H1 (cell line): ENCODE measurements around the gene TAAR9. TPM values are rescaled to one million over a fixed set of nuclear protein-coding genes. Genes with fewer than 3 reads are reported as not detected.

Experiments
- CTCF ChIA-PET: fragments of 300-600 bp; sonication (Branson Sonifier 250); formaldehyde crosslinking; loops from one replicate; lab custom pipeline; 2021; ENCODE audit not compliant: partially characterized antibody; lab: Charles Lee
- POLR2A ChIA-PET: fragments of 300-600 bp; sonication (Branson Sonifier 250); formaldehyde crosslinking; loops from one replicate; lab custom pipeline; 2021; ENCODE audit warnings: inconsistent platforms; ENCODE audit not compliant: partially characterized antibody; lab: Charles Lee
- DNase-seq, 2 experiments: peaks; one replicate each; pipeline versions ENCODE4 v3.0.0 to v3.0.0-alpha.2; 2010 to 2022; ENCODE audit warnings: low spot score in 2 of 2, low read depth in 1 of 2, mixed read lengths in 1 of 2
- FAIRE-seq: peaks from 2 replicates; lab custom pipeline; 2011; peaks lifted over from hg19 to GRCh38; lab: Jason Lieb, UNC
- H2AFZ ChIP-seq: 2 replicates; pipeline ENCODE4 v1.8.1; 2012; ENCODE audit warnings: low read length, inconsistent platforms
- H2AK5ac ChIP-seq: 2 replicates; pipeline ENCODE4 v1.6.1; 2013; ENCODE audit warnings: low read depth, low read length
- H2BK120ac ChIP-seq: replicated peaks from 2 replicates; pipeline ENCODE3; 2013; ENCODE audit warnings: low read depth, low read length, inconsistent platforms
- H2BK12ac ChIP-seq: 2 replicates; pipeline ENCODE4 v1.6.1; 2013; ENCODE audit warnings: low read depth, low read length
- H2BK15ac ChIP-seq: 2 replicates; pipeline ENCODE4 v1.6.1; 2013; ENCODE audit warnings: low read length
- H2BK20ac ChIP-seq: 2 replicates; pipeline ENCODE4 v1.6.1; 2013; ENCODE audit warnings: low read length
- H2BK5ac ChIP-seq: 2 replicates; pipeline ENCODE4 v1.6.1; 2013; ENCODE audit warnings: low read depth, low read length
- H3K14ac ChIP-seq: 2 replicates; pipeline ENCODE4 v1.6.1; 2013; ENCODE audit warnings: inconsistent platforms; ENCODE audit not compliant: insufficient read length
- H3K18ac ChIP-seq: 2 replicates; pipeline ENCODE4 v1.6.1; 2013; ENCODE audit warnings: low read length; ENCODE audit errors: extremely low read depth
- H3K23ac ChIP-seq: 2 replicates; pipeline ENCODE4 v1.6.1; 2013; ENCODE audit warnings: inconsistent platforms; ENCODE audit not compliant: insufficient read length
- H3K23me2 ChIP-seq: 2 replicates; pipeline ENCODE4 v1.6.1; 2013; ENCODE audit warnings: low read depth, low read length
- H3K27ac ChIP-seq: 2 replicates; pipeline ENCODE4 v1.6.1; 2011; ENCODE audit warnings: low read depth, low read length, inconsistent platforms
- H3K27me3 ChIP-seq, 4 experiments: replicated peaks in 1 of 4; 1 replicate in 1 of 4; 2 replicates in 3 of 4; pipeline versions ENCODE4 v1.6.1 to v1.8.1; 2011 to 2013; ENCODE audit warnings: low read length in 3 of 4, mild to moderate bottlenecking in 3 of 4, inconsistent platforms in 2 of 4, mixed read lengths in 2 of 4, moderate library complexity in 1 of 4; ENCODE audit not compliant: control insufficient read depth in 3 of 4, insufficient read depth in 3 of 4; ENCODE audit errors: extremely low read depth in 1 of 4
- H3K36me3 ChIP-seq, 4 experiments: 2 replicates each; pipeline versions ENCODE4 v1.6.1 to v1.8.1; 2011 to 2013; ENCODE audit warnings: mild to moderate bottlenecking in 4 of 4, low read length in 3 of 4, moderate library complexity in 2 of 4, control low read depth in 1 of 4, inconsistent platforms in 1 of 4; ENCODE audit not compliant: insufficient read depth in 4 of 4, control insufficient read depth in 2 of 4
- H3K4ac ChIP-seq: replicated peaks from 2 replicates; pipeline ENCODE3; 2013; ENCODE audit warnings: low read length, low read depth, mixed read lengths, inconsistent platforms; ENCODE audit not compliant: insufficient read length
- H3K4me1 ChIP-seq, 4 experiments: replicated peaks in 1 of 4; 1 replicate in 1 of 4; 2 replicates in 3 of 4; pipeline versions ENCODE4 v1.6.1 to v1.8.1; 2011 to 2013; ENCODE audit warnings: low read length in 3 of 4, inconsistent platforms in 2 of 4, mixed read lengths in 1 of 4; ENCODE audit not compliant: insufficient read depth in 4 of 4, control insufficient read depth in 3 of 4
- H3K4me2 ChIP-seq, 2 experiments: 2 replicates each; pipeline versions ENCODE4 v1.6.1 to v1.8.1; 2011 to 2013; ENCODE audit warnings: low read depth in 2 of 2, low read length in 2 of 2, control low read depth in 1 of 2, inconsistent platforms in 1 of 2, mild to moderate bottlenecking in 1 of 2; ENCODE audit not compliant: insufficient read depth in 1 of 2
- H3K4me3 ChIP-seq, 4 experiments: fragments of 200-600, 300-600 bp in 1 of 4; sonication (generic), shearing (Covaris generic), sonication (Bioruptor Twin) in 1 of 4; 2 replicates each; pipeline versions ENCODE4 v1.5.1 to v1.8.1; 2011 to 2016; ENCODE audit warnings: low read length in 4 of 4, low read depth in 3 of 4, control low read depth in 2 of 4, inconsistent platforms in 2 of 4, mild to moderate bottlenecking in 2 of 4, mixed read lengths in 1 of 4, moderate library complexity in 1 of 4; ENCODE audit not compliant: insufficient read depth in 2 of 4; ENCODE audit errors: extremely low read depth in 1 of 4
- H3K56ac ChIP-seq: replicated peaks from 2 replicates; pipeline ENCODE3; 2013; ENCODE audit warnings: low read depth, mild to moderate bottlenecking, mixed read lengths, low read length, inconsistent platforms; ENCODE audit not compliant: insufficient read length
- H3K79me1 ChIP-seq: 2 replicates; pipeline ENCODE4 v1.6.1; 2013; ENCODE audit warnings: low read depth, low read length, control low read depth
- H3K79me2 ChIP-seq, 2 experiments: 2 replicates each; pipeline versions ENCODE4 v1.6.1 to v1.8.1; 2012 to 2013; ENCODE audit warnings: low read length in 2 of 2, mild to moderate bottlenecking in 2 of 2, inconsistent platforms in 1 of 2; ENCODE audit not compliant: insufficient read depth in 2 of 2, control insufficient read depth in 1 of 2
- H3K9ac ChIP-seq, 4 experiments: replicated peaks in 1 of 4; 1 replicate in 1 of 4; 2 replicates in 3 of 4; pipeline versions ENCODE4 v1.6.1 to v1.8.1; 2011 to 2013; ENCODE audit warnings: low read depth in 3 of 4, low read length in 3 of 4, control low read depth in 2 of 4, mild to moderate bottlenecking in 2 of 4, moderate library complexity in 2 of 4, inconsistent platforms in 1 of 4; ENCODE audit errors: extremely low read depth in 1 of 4
- H3K9me3 ChIP-seq, 2 experiments: 2 replicates each; pipeline versions ENCODE4 v1.6.1 to v1.8.1; 2012 to 2013; ENCODE audit warnings: mild to moderate bottlenecking in 2 of 2, moderate library complexity in 2 of 2, control low read depth in 1 of 2, inconsistent platforms in 1 of 2, low read depth in 1 of 2, low read length in 1 of 2, mixed read lengths in 1 of 2; ENCODE audit not compliant: insufficient read depth in 2 of 2
- H4K20me1 ChIP-seq, 2 experiments: replicated peaks in 1 of 2; 2 replicates each; pipeline versions ENCODE3 to v1.8.1; 2011 to 2013; ENCODE audit warnings: inconsistent platforms in 2 of 2, low read length in 2 of 2, mild to moderate bottlenecking in 1 of 2; ENCODE audit not compliant: insufficient read depth in 2 of 2, control insufficient read depth in 1 of 2
- H4K5ac ChIP-seq: 2 replicates; pipeline ENCODE4 v1.6.1; 2013; ENCODE audit warnings: low read length, low read depth, mixed read lengths, inconsistent platforms; ENCODE audit not compliant: insufficient read length
- H4K8ac ChIP-seq: 2 replicates; pipeline ENCODE4 v1.8.0; 2013; ENCODE audit warnings: mild to moderate bottlenecking, moderate library complexity, low read length, inconsistent platforms; ENCODE audit not compliant: insufficient read depth; ENCODE audit errors: extremely low read depth
- H4K91ac ChIP-seq: replicated peaks from 2 replicates; pipeline ENCODE3; 2013; ENCODE audit warnings: low read length, mixed read lengths, inconsistent platforms; ENCODE audit not compliant: insufficient read length
- BRCA1 ChIP-seq: IDR thresholded peaks from 2 replicates; pipeline ENCODE4 v1.6.1; 2012; ENCODE audit warnings: low read depth, low read length, improper control_type of control experiment
- EZH2 ChIP-seq: fragments of 200-600 bp; sonication (generic); IDR thresholded peaks from 2 replicates; pipeline ENCODE4 v1.7.1; 2012; ENCODE audit warnings: low read depth, mild to moderate bottlenecking, moderate library complexity, low read length, inconsistent platforms; ENCODE audit not compliant: severe bottlenecking
- FOSL1 ChIP-seq: IDR thresholded peaks from 2 replicates; pipeline ENCODE4 v1.6.1; 2011; ENCODE audit warnings: mild to moderate bottlenecking, low read depth, low read length, moderate library complexity; ENCODE audit not compliant: insufficient read depth
- MAFK ChIP-seq: IDR thresholded peaks from 2 replicates; pipeline ENCODE4 v1.6.1; 2012; ENCODE audit warnings: low read depth, mild to moderate bottlenecking, improper control_type of control experiment, low read length
- POLR2AphosphoS5 ChIP-seq: IDR thresholded peaks from 2 replicates; pipeline ENCODE4 v1.6.1; 2011; ENCODE audit warnings: low read depth, low read length
- SAP30 ChIP-seq: fragments of 300-600 bp; sonication (generic); IDR thresholded peaks from 2 replicates; pipeline ENCODE4 v1.7.1; 2012; ENCODE audit warnings: low read length, moderate library complexity, mild to moderate bottlenecking, inconsistent platforms; ENCODE audit not compliant: insufficient read depth, insufficient replicate concordance
- SIX5 ChIP-seq: IDR thresholded peaks from 2 replicates; pipeline ENCODE4 v1.6.1; 2011; ENCODE audit warnings: mild to moderate bottlenecking, low read depth, low read length
- SRF ChIP-seq: IDR thresholded peaks from 2 replicates; pipeline ENCODE4 v1.6.1; 2011; ENCODE audit warnings: mild to moderate bottlenecking, low read depth, low read length, moderate library complexity
- TAF7 ChIP-seq: optimal IDR thresholded peaks from 2 replicates; pipeline ENCODE3; 2011; ENCODE audit warnings: low read depth, mild to moderate bottlenecking, inconsistent platforms, low read length, moderate library complexity, borderline replicate concordance
- TCF12 ChIP-seq: IDR thresholded peaks from 2 replicates; pipeline ENCODE4 v1.6.1; 2011; ENCODE audit warnings: low read depth, mild to moderate bottlenecking, low read length
- TEAD4 ChIP-seq: IDR thresholded peaks from 2 replicates; pipeline ENCODE4 v1.6.1; 2012; ENCODE audit warnings: low read depth, low read length, inconsistent platforms, mixed read lengths
- ZNF274 ChIP-seq: IDR thresholded peaks from 2 replicates; pipeline ENCODE4 v1.7.0; 2012; ENCODE audit warnings: low read length, borderline replicate concordance; ENCODE audit errors: extremely low read depth
- WGBS, 2 experiments: shearing (Covaris generic) in 1 of 2; methylation state at CpG; one replicate each; pipeline versions ENCODE4 v1.1.6 to v1.1.7; 2013 to 2015; ENCODE audit warnings: low lambda C conversion rate in 2 of 2, mixed read lengths in 2 of 2, inconsistent platforms in 1 of 2, low coverage in 1 of 2, missing lambda C conversion rate in 1 of 2; ENCODE audit not compliant: insufficient replicate concordance in 2 of 2, insufficient coverage in 1 of 2, insufficient read length in 1 of 2; ENCODE audit errors: extremely low coverage in 1 of 2, missing lambda C conversion rate in 1 of 2; 5-methylcytosine and 5-hydroxymethylcytosine counted together
- polyA plus RNA-seq, 7 experiments: library from polyadenylated mRNA; depleted of rRNA in 3 of 7; stranded (reverse) in 5 of 7; unstranded in 2 of 7; fragments of >200 nt in 5 of 7; fragments of 200-250 nt in 2 of 7; gene quantifications; 1 replicate in 5 of 7; 2 replicates in 1 of 7; 4 replicates in 1 of 7; pipeline versions ENCODE4 v1.2.1 to v1.2.3, GENCODE V29; 2011 to 2013; ENCODE audit warnings: missing spikeins in 2 of 7, mixed read lengths in 2 of 7
- total RNA-seq: library from RNA; stranded (reverse); fragmentation: NEBNext Ultra II Directional; extraction: Animal tissue kit (Norgen Biotek cat#: 25700); gene quantifications from 2 replicates; pipeline ENCODE4 v1.2.1, GENCODE V29; 2021
- TF ChIP-seq, protein P1 (sequence below): IDR thresholded peaks from 2 replicates; pipeline ENCODE4 v1.6.1; 2012; ENCODE audit warnings: inconsistent platforms
- TF ChIP-seq, protein P2 (sequence below): IDR thresholded peaks from 2 replicates; pipeline ENCODE4 v1.6.1; 2012; ENCODE audit warnings: inconsistent platforms

The TAAR9 gene
- total and polyA plus RNA-seq, 2 of the 8 experiments (the other 6 are each of a cell fraction or from before 2014, with no cell fraction given), result not detected

DNA sequence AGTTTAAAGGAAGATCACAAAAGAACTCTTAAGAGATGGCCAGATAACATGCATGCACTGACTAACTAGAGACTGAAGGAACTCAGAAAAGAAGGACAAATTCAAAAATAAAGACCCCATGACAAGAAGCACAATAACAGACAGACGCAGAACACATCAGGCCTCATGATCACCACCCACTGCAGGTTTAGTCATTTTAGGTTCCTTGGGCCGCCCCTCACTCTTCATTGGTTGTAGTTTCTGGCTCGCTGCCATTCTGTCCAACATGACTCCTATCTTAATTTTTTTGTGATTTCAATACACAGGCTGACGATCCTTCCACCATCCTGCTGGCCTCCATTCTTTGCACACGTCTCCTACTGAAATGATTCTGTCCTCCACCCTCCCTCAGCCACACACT, 46.8 kb upstream of the TAAR9 start:
- Histone ChIP-seq H3K4me3 (no peak overlapping the region), H3K79me2 (peaks cover 0 to 8% of the 10 kb centered on the region in 2 experiments; a peak in 1 of 4 replicates), H2BK5ac (no peak overlapping the region), H4K5ac (no peak overlapping the region), H3K4ac (no peak overlapping the region), H3K14ac (no peak overlapping the region), H3K4me2 (no peak overlapping the region), H3K79me1 (no peaks in the 10 kb centered on the region; the same call in 1 of the 2 replicates), H3K18ac (no peak overlapping the region), H2AK5ac (no peak overlapping the region), H3K23me2 (no peaks in the 10 kb centered on the region; the same call in 1 of the 2 replicates), H2BK120ac (no peak overlapping the region), H2AFZ (no peak overlapping the region), H3K36me3 (peaks cover 0 to 2% (median 0%) of the 10 kb centered on the region in 4 experiments; a peak in 1 of 8 replicates), H4K8ac (no peak overlapping the region), H2BK15ac (no peak overlapping the region), H3K4me1 (peaks cover 4 to 9% (median 5%) of the 10 kb centered on the region in 4 experiments), H3K9ac (no peak overlapping the region), H4K91ac (no peak overlapping the region), H3K23ac (no peak overlapping the region), H4K20me1 (peaks cover 0 to 4% of the 10 kb centered on the region in 2 experiments), H3K27me3 (no peaks in the 10 kb centered on the region), H3K27ac (no peak overlapping the region), H3K56ac (no peak overlapping the region), H3K9me3 (0 out of 4 replicates have a peak, but pooled peaks cover 0 to 3% of the 10 kb centered on the region in 2 experiments), H2BK20ac (no peak overlapping the region), H2BK12ac (no peak overlapping the region)
- DNase-seq, result no peak
- ChIA-PET CTCF (no interaction called here), POLR2A (no interaction called here)
- FAIRE-seq, result no peak
- 94% methylated on average over 5 of the region's 5 CpGs; no CpG with 5 or more reads in 1 of the 2 experiments for WGBS, 2 experiments
- TF ChIP-seq SIX5, result no peak
- TF ChIP-seq TCF12, result no peak
- TF ChIP-seq, protein P1, sequence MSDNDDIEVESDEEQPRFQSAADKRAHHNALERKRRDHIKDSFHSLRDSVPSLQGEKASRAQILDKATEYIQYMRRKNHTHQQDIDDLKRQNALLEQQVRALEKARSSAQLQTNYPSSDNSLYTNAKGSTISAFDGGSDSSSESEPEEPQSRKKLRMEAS, result no peak
- TF ChIP-seq FOSL1, result no peak
- TF ChIP-seq, protein P2, sequence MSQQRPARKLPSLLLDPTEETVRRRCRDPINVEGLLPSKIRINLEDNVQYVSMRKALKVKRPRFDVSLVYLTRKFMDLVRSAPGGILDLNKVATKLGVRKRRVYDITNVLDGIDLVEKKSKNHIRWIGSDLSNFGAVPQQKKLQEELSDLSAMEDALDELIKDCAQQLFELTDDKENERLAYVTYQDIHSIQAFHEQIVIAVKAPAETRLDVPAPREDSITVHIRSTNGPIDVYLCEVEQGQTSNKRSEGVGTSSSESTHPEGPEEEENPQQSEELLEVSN, result no peak
- no peak for TF ChIP-seq SAP30
- no peak for TF ChIP-seq EZH2
- no peak for TF ChIP-seq TEAD4
- no peak for TF ChIP-seq SRF
- no peak for TF ChIP-seq ZNF274
- no peak for TF ChIP-seq MAFK
- TF ChIP-seq BRCA1, result no peak
- TF ChIP-seq TAF7, result no peak
- no peak for TF ChIP-seq POLR2AphosphoS5
